Left lobe of liver (tissue), 2 donors: ENCODE measurements around the gene SURF6. TPM values are rescaled to one million over a fixed set of nuclear protein-coding genes. Genes with fewer than 3 reads are reported as not detected.
"Not testable (repeated sequence)": the region's sequence is repeated elsewhere in the genome, so short reads cannot be mapped to it uniquely, and the experiment has no call there.

Experiments used
- ATAC-seq: fragments of 200-7000 bp; cut with Tn5 transposase; one replicate; pipeline ENCODE4 v1.9.1; 2020; ENCODE audit warnings: mild to moderate bottlenecking, moderate library complexity
- DNase-seq: peaks from one replicate; pipeline ENCODE4 v3.0.0-alpha.2; 2020; ENCODE audit warnings: low spot score
- total RNA-seq: library from RNA; stranded (reverse); gene quantifications from one replicate; pipeline ENCODE4 v1.2.1, GENCODE V29; 2021
- donor health status: DM: no; HTN: no; CAD: no; lungs with moderate emphysema.
- donor health status: DM: no; HTN: yes; CAD: no.

The SURF6 gene
- total RNA-seq, 1 donor from 2014 or later = 9.7 TPM

DNA sequence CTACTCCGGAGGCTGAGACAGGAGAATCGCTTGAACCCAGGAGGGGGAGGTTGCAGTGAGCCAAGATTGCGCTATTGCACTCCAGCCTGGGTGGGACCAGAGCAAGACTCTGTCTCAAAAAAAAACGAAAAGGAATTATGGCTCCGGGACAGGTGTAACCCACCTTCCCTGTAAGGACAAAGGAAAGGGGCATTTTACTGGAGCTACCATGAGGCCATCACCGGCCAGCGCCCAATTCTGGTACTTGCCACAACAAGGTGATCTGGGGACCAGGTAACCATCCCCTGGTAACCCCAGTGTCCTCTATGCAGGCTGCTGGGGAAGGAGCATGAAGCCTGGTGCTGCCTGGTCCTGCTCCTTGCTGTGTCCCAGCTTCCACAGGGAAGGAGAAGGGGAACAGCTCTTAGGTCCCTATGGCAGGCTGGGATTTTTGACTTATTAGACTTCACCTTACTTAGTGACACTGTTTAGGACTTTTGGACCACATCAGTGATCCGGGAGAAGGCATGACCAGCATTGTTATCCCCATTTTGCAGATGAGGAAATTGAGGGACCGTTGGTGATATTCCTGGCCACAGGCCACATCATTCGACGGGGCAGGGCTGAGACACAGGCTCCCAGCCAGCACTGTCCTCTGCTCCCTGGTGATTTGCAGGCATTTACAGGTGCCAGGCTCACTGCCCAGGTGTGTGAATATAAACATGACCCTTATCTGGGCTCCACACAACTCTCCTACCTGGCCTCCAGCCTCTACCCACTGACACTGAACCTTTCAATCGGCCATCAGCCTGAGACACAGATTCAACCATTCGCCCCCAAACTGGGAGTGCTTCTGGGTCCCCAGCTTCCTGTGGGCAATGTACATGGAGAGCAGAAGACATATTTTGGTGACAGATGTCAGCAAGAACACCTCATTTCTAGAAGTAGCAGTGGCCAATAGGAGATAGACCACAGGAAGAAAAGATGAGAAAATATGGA lies 34.4 kb downstream of the SURF6 start:
- DNase-seq (peak; percentile 19), ATAC-seq (no peak)

GRCh38 chr9:133299996-133300395 lies 36.0 kb downstream of the SURF6 start:
- DNase-seq = peak; percentile 18
- not testable (repeated sequence) for ATAC-seq

DNA sequence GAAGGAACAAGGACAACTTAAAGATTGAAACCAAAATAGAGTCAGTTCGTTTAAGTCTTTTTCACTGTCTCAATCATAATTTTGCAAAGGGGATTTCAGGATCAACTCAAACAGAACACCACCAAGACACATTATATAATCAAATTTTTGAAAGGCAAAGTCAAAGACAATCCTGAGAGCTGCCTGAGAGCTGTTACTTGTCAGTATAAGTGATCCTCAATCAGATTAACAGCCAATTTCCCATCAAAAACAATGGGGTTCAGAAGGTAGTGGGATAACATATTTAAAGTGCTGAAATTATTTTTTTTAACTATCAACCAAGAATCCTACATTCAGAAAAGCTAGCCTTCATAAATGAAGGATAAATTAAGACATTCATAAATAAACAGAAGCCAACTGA lies 41.7 kb downstream of the SURF6 start:
- no peak for ATAC-seq

GRCh38 chr9:133290751-133291302 lies 45.2 kb downstream of the SURF6 start:
- no peak for ATAC-seq

More for the DNA sequence above, 41.7 kb downstream of the SURF6 start:
- no peak for DNase-seq

DNA sequence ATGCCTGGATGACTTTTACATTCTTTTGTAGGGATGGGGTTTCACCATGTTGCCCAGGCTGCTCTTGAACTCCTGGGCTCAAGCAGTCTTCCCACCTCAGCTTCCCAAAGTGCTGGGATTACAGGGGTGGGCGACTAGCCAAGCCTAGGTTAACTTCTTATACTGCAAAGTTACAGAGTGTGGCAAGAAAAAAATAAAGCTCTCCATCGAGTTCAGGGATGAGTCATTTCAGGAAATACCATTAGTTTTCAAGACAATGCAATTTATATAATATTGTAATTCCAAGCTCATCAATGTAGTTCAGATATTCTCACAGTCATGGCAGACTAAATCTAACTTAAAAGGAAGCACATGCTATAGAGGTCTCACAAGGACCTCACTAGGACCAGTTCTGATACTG lies 49.5 kb downstream of the SURF6 start:
- ATAC-seq (no peak), DNase-seq (no peak)

More at GRCh38 chr9:133290751-133291302, 45.2 kb downstream of the SURF6 start:
- DNase-seq = no peak

DNA sequence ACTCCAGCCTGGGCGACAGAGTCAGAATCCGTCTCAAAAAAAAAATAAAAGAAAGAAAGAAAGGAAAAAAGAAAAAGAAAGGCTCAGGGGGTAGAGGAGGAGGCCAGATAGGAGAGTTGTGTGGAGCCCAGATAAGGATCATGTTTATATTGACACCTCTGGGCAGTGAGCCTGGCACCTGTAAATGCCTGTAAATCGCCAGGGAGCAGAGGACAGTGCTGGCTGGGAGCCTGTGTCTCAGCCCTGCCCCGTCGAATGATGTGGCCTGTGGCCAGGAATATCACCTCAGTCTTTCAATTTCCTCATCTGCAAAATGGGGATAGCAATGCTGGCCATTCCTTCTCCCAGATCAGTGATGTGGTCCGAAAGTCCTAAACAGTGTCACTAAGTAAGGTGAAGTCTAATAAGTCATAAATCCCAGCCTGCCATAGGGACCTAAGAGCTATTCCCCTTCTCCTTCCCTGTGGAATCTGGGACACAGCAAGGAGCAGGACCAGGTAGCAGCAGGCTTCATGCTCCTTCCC lies 50.7 kb downstream of the SURF6 start:
- ATAC-seq (no peak), DNase-seq (peak; percentile 29)

DNA sequence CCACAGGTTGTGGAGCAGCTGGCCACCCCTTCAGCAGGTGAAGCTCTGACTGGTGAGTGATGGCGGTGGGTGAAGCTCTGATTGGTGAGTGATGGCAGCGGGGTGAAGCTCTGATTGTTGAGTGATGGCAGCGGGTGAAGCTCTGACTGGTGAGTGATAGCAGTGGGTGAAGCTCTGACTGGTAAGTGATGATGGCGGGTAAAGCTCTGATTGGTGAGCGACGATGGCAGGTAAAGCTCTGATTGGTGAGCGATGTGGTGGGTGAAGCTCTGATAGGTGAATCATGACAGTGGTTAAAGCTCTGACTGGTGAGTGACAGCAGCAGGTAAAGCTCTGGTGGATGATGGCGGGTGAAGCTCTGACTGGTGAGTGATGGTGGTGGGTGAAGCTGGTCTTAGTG lies 51.6 kb downstream of the SURF6 start:
- ATAC-seq = no peak
- DNase-seq = peak; percentile 10

- not testable (repeated sequence) for ATAC-seq
Observed at GRCh38 chr9:133283255-133284032, 52.5 kb downstream of the SURF6 start.

GRCh38 chr9:133282464-133283238 lies 53.3 kb downstream of the SURF6 start:
- DNase-seq = peak; percentile 14
- no peak for ATAC-seq

More at GRCh38 chr9:133283255-133284032, 52.5 kb downstream of the SURF6 start:
- peak; percentile 6 for DNase-seq

GRCh38 chr9:133280392-133280791 lies 55.6 kb downstream of the SURF6 start:
- DNase-seq = no peak
- ATAC-seq = no peak

Other genes with a start within 250 kb of the SURF6 start
- 4.7 TPM for gene RALGDS, start 214.9 kb downstream of the SURF6 start, total RNA-seq
- 1.2 TPM for gene GBGT1, start 172.3 kb downstream of the SURF6 start, total RNA-seq
- not detected for gene OBP2B, start 126.9 kb downstream of the SURF6 start, total RNA-seq
- 0.03 TPM for gene ABO, start 61.0 kb downstream of the SURF6 start, total RNA-seq
- 10.3 TPM for gene MED22, start 11.9 kb upstream of the SURF6 start, total RNA-seq
- gene RPL7A, start 12.0 kb upstream of the SURF6 start, total RNA-seq = 609 TPM
- 59.9 TPM for gene SURF1, start 20.3 kb upstream of the SURF6 start, total RNA-seq
- 9.0 TPM for gene SURF2, start 20.4 kb upstream of the SURF6 start, total RNA-seq
- gene SURF4, start 39.9 kb upstream of the SURF6 start, total RNA-seq = 225 TPM
- 0.83 TPM for gene STKLD1, start 40.2 kb upstream of the SURF6 start, total RNA-seq
- 12.3 TPM for gene REXO4, start 81.8 kb upstream of the SURF6 start, total RNA-seq
- 21.4 TPM for gene ADAMTS13, start 86.2 kb upstream of the SURF6 start, total RNA-seq
- 30.0 TPM for gene CACFD1, start 123.8 kb upstream of the SURF6 start, total RNA-seq
- 1.3 TPM for gene SLC2A6, start 142.9 kb upstream of the SURF6 start, total RNA-seq
- not detected for gene MYMK, start 188.8 kb upstream of the SURF6 start, total RNA-seq
- 18.0 TPM for gene ADAMTSL2, start 198.5 kb upstream of the SURF6 start, total RNA-seq